Cardiac muscle cell (in vitro differentiated cells and primary cell): ENCODE data around the gene SMTN. TPM values are rescaled to one million over a fixed set of nuclear protein-coding genes. Genes with fewer than 3 reads are reported as not detected.
"Not testable (repeated sequence)": the region's sequence is repeated elsewhere in the genome, so short reads cannot be mapped to it uniquely, and the experiment has no call there.

Experiments
- DNase-seq, 2 donors: peaks; one replicate each; pipeline versions ENCODE4 v3.0.0 to v3.0.0-alpha.2; 2010 to 2017; ENCODE audit warnings: low read depth in 1 of 2, low spot score in 1 of 2
- H3K27ac ChIP-seq: fragments of 200-600 bp; sonication (generic); 2 replicates; pipeline ENCODE4 v1.5.1; 2016
- H3K27me3 ChIP-seq: fragments of 200-600 bp; sonication (generic); 2 replicates; pipeline ENCODE4 v1.6.0; 2016; ENCODE audit warnings: control low read depth
- H3K36me3 ChIP-seq: fragments of 200-600 bp; sonication (generic); 2 replicates; pipeline ENCODE4 v1.5.1; 2016; ENCODE audit warnings: control low read depth
- H3K4me1 ChIP-seq: fragments of 200-600 bp; sonication (generic); 2 replicates; pipeline ENCODE4 v1.8.1; 2017; ENCODE audit warnings: low read depth, mild to moderate bottlenecking, mixed run types
- H3K4me3 ChIP-seq: fragments of 200-600 bp; sonication (generic); 2 replicates; pipeline ENCODE4 v1.5.1; 2016; ENCODE audit warnings: mild to moderate bottlenecking
- H3K9me3 ChIP-seq: fragments of 200-600 bp; sonication (generic); 2 replicates; pipeline ENCODE4 v1.5.1; 2017; ENCODE audit warnings: low read depth, mild to moderate bottlenecking, control low read depth
- CTCF ChIP-seq: IDR thresholded peaks from 2 replicates; pipeline ENCODE4 v1.5.1; 2012; ENCODE audit warnings: low read depth, mild to moderate bottlenecking, low read length
- polyA plus RNA-seq: library from polyadenylated mRNA; unstranded; fragments of >200 nt; fragmentation: Nextera tagmentation; extraction: Ambion mirVana; gene quantifications from 2 replicates; pipeline ENCODE4 v1.2.1, GENCODE V29; 2016
- total RNA-seq: library from RNA; depleted of rRNA; stranded (reverse); fragments of >200 nt; gene quantifications from 2 replicates; pipeline ENCODE4 v1.2.3, GENCODE V29; 2016

Gene SMTN
- total and polyA plus RNA-seq, 2 experiments from 2014 or later: 33.9 to 72.0 TPM

DNA sequence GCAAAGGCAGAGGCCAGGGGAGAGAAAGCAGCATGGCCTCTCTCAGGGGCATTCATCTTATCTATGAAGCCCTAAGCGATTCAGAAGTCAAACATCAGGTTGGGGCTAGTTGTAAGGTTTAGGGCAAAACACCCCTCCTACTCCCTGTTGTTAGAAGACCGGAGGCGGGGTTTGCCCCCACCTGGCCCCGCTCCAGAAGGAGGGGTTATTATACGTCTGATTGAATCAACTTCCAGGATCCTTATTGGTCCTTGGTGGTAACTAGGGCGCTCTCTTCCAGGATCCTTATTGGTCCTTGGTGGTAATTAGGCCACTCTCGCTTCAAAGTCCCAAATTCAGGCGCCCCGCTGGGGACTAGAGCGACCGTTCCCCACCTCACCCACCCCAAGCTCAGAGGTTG lies 12.1 kb upstream of the SMTN start:
- DNase-seq: no peak
- Histone ChIP-seq H3K36me3 (no peaks in the 10 kb centered on the region), H3K4me1 (no peaks in the 10 kb centered on the region), H3K27ac (no peak overlapping the region), H3K4me3 (no peak overlapping the region), H3K27me3 (no peaks in the 10 kb centered on the region), H3K9me3 (no peaks in the 10 kb centered on the region)
- no peak for TF ChIP-seq CTCF

DNA sequence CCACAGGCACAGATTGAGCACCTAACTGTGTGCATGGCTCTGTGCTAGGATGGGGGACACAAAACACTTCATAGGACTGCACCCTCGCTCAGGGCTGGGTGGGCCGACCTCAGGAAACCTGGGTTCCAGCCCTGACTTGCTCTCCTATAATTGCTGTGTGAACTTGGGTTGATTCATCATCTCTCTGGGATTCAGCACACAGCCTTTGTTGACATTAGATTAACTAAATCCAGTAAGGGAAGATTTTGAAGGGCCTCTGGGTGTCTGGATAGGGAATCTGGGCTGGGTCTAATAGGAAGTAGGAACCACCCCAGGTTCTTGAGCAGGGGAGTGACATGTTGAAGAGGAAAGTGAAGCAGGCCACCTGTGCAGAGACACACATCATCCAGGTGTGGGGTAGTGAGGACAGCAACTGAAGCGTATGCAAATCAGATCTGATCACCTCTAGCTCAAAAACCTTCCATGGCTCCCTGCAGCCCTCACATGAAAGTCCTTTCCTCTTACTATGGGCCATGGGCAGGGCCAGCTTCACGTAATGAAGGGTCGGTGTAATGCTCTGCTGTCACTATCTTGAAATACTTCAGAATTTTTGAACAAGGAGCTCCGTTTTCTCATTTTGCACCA lies 11.3 kb upstream of the SMTN start:
- H3K9me3 ChIP-seq, H3K27ac ChIP-seq, H3K36me3 ChIP-seq, H3K27me3 ChIP-seq, H3K4me1 ChIP-seq, DNase-seq, H3K4me3 ChIP-seq: not testable (repeated sequence)

DNA sequence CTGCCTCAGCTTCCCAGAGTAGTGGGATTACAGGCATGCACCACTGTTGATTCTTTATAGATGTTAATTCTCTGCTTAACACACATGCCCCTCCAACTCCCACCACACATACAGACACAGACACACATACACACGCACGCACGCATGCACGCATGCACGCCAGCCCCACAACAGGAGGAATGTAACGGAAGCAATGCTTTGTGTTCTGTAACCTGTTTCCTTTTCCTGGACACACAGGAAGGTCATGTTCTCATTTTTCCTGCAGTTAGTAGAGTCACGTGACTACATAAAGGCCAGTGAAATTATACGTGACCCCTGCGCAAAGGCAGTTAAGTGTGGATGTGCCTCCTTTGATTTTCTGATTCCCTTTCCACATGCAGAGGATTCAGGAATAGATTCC lies 8.0 kb upstream of the SMTN start:
- H3K36me3 ChIP-seq, DNase-seq, H3K27ac ChIP-seq, H3K4me1 ChIP-seq, H3K27me3 ChIP-seq, H3K4me3 ChIP-seq, H3K9me3 ChIP-seq: not testable (repeated sequence)

GRCh38 chr22:31073545-31074145 lies 7.5 kb upstream of the SMTN start:
- not testable (repeated sequence) for DNase-seq, H3K4me1 ChIP-seq, H3K27me3 ChIP-seq, H3K27ac ChIP-seq, H3K9me3 ChIP-seq, H3K36me3 ChIP-seq, H3K4me3 ChIP-seq

DNA sequence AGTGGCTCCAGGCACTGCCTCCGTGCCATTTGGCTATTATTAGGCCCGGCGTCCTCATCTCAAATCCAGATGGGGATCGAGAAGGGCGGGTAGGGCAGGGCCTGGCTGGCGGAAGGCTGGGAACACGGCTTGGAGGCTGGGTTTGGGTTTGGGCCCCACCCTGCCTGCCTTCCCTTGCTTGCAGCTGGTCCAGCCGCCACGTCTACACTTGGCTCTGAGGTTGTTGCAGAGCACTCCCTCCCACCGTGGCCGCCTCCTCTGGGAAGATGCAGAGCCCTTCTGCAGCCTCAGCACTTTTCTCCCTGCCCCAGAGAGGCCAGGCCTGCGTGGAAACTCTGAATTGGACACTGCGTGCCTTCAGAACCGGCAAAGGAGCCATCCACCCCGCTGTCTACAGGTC lies 5.2 kb upstream of the SMTN start:
- peak in 1 of 2 donors; percentile 89 for DNase-seq

DNA sequence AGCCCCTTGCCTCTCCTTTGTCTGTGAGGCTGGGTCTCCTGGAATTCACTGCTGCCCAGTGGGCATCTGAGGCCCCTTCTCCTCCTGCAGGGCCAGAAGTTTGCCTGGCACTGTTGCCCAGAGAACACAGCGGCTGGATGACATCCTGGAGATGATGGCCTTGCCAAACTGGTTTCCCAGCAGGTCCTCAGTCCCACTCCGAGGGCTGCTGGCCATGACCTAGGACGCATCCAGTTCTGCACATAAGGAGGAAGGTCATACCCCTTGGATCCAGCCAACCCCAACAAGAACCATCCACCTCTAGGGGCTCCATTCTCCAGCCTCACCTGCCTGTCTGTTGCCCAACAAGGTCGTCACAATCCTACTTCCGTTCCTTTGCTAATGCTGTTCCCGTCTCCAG lies 3.4 kb upstream of the SMTN start:
- no peak overlapping the region for H3K4me3 ChIP-seq
- DNase-seq: no peak
- no peaks in the 10 kb centered on the region for H3K36me3 ChIP-seq
- H3K4me1 ChIP-seq: no peaks in the 10 kb centered on the region
- H3K27me3 ChIP-seq: no peaks in the 10 kb centered on the region
- no peaks in the 10 kb centered on the region for H3K9me3 ChIP-seq
- H3K27ac ChIP-seq: no peak overlapping the region
- no peak for TF ChIP-seq CTCF

More for the DNA sequence above, 5.2 kb upstream of the SMTN start:
- Histone ChIP-seq H3K4me1 (no peaks in the 10 kb centered on the region), H3K27ac (no peak overlapping the region), H3K4me3 (no peak overlapping the region), H3K36me3 (no peaks in the 10 kb centered on the region), H3K27me3 (no peaks in the 10 kb centered on the region), H3K9me3 (no peaks in the 10 kb centered on the region)
- no peak for TF ChIP-seq CTCF

DNA sequence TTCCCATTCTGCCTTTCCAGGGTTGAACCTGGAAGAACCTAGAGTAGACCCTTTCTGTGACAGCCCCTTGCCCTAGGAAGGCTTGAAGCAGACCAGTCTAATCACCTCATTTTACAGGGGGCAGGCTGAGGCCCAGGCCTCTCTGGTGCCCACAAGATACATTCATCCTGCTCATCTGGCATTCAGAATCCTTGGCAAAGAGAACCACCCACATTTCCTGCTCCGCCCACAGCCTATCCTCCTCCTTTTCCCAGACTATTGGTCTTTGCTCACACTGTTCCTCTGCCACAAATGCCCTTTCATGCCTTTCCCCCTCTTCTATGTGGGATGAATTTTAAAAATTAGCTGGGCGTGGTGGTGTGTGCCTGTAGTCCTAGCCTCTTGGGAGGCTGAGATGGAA lies 2.7 kb upstream of the SMTN start:
- not testable (repeated sequence) for H3K4me1 ChIP-seq, H3K4me3 ChIP-seq, H3K27me3 ChIP-seq, H3K27ac ChIP-seq, H3K36me3 ChIP-seq, H3K9me3 ChIP-seq
- DNase-seq: peak in 1 of 2 donors; percentile 30
